ENCODE results near the gene ANKS6. TPM values are rescaled to one million over a fixed set of nuclear protein-coding genes. Genes with fewer than 3 reads are reported as not detected.

The ANKS6 gene
- total RNA-seq, 1 donor from 2014 or later: 17.3 TPM

- DNase-seq (ENCODE audit: extremely low read depth, low read depth, low spot score): no peak
Observed at GRCh38 chr9:98793031-98793430, 3.3 kb downstream of the ANKS6 start.

DNA sequence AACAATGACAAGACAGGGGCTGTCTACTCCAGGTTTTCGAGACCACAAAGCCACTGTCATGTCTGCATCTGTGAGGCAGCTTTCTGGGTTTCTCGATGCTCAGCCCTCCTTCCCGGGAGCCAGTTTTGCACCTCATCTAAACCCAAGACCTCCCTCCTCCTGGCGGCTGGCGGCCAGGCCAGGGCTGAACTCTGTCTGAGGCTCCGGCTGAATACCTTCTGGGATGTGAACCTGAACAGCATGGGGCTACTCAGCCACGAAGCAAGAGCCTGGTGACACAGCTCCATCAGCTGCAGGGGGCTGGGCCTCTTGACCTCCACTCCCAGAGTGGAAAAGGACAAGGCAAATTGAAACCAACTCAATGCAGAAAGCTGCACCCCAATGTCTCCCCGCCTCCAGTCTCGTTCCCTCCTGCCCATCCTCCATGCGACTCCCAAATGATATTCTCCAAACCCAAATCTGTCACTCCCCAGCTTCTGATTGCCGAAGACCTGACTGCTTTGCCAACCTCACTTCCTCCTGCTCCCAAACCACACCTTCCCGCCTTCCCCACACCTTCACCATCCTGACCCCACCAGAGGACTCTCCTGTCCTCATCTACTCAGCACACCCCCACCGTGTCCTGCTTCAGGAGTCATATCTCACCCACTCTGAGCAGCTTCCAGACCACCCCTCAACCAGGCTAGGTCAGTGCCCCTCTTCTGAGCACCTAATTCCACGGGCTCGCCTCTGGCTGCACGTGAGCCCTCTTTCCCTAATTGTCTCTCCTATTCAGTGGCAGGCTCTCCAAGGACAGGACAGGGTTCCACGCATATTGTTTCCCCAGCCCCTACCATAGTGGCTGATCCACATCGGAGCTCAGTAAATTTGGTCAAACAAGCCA is 4.5 kb downstream of the ANKS6 start:
- DNase-seq (ENCODE audit: extremely low read depth, low read depth, low spot score): no peak

DNA sequence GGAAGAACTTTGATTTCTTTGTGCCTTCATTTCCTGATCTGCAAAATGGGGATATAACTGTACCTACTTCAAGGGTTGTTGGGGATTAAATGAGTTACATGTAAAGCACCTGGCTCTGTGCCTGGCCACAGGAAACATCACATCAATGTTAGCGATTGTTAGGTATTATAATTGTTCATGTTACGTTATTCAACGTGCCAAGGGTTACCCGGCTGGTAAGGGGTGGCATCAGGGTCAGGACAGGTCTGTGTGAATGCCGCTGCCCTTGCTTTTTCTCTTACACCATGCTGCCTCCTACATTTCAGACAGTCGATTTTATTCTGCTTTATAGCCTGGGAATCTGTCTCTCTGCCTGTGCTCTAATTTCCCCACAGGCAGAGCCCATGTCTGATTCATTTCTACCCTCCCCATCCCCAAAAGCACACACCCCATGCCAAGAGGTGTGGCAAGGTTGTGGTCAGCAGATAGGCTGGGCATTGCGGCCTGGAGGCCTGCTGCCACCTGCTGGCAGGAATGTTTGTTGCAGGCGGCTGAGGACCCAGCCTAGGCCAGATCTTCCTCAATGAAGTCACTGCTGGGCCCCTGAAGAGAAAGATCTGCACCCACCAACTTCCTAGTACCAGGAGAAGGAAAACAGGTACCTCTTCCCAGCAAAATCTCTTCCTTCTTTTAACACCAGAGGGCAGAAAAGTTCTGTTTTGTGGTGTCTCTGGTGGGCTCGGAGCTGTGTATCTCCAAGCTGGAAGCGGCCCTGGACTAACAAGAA is 5.3 kb downstream of the ANKS6 start:
- DNase-seq (ENCODE audit: extremely low read depth, low read depth, low spot score): no peak

DNA sequence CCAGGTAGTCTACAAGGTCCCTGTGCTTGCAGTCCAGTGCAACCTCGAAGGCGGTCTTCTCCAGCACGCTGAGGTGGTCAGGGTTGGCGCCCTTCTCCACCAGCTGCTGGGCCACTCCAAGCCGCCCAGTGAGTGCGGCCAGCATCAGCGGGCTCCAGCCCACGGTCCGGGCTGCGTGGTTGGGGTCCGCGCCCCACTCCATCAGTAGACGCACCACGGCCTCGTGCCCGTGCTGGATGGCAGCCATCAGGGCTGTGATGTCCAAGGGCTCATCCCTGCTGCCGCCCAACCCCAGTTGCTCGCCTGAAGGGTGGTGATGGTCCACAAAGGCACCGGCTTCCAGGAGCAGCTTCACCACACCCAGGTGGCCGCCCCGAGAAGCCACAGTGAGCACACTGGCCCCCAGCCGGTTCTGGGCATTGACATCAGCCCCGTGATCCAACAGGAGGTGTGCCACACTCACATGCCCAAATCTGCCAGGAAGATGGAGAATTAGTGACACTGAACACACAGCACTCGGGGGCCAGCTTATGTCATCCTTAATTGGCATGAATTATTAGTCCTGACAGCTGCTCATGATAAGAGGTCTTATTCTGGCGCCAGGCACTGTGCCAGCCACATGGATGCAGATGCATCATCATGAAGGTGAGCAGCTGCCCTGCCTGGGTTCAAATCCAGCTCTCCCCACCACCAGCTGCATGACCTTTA is 6.1 kb downstream of the ANKS6 start:
- DNase-seq (ENCODE audit: extremely low read depth, low read depth, low spot score): no peak

GRCh38 chr9:98789483-98790133 is 6.7 kb downstream of the ANKS6 start:
- no peak for DNase-seq (ENCODE audit: extremely low read depth, low read depth, low spot score)

GRCh38 chr9:98787766-98788335 is 8.5 kb downstream of the ANKS6 start:
- DNase-seq (ENCODE audit: extremely low read depth, low read depth, low spot score): no peak

DNA sequence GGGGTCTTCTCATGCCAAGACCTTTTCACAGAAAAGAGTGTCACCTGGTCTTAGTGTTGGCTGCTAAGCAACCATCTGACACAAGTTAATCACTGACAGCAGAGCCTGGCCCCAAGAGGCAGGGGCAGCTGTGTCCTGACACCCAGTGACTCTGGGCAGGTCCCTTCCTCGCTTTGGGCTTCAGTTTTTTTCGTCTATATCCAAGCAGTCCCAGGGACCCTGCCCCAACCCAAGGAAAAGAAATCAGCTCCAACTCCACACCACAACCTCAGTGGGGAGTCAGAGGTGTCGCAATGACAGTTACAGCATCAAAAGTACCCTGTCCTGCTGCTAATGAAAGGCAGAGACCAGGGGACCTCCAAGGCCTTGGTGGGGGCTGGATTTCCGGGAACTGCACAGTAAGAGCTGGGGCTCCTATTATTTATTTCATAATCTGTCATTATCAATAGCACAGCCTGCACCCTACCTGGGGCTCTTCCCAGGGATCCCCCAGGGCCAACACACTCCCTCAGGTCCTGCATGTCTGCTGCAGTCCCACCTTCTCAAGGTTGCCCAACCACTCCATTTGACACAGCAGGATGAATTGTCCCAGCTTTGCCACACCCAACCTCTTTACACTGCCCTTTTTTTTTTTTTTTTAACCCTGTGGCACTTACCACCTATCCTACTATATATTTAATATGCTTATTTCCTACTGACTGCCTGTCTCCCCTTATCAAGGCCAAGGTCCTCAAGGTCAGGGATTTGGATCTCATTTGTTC is 9.4 kb downstream of the ANKS6 start:
- no peak for DNase-seq (ENCODE audit: extremely low read depth, low read depth, low spot score)

GRCh38 chr9:98784831-98785806 is 11.2 kb downstream of the ANKS6 start:
- no peak for DNase-seq (ENCODE audit: extremely low read depth, low read depth, low spot score)

DNA sequence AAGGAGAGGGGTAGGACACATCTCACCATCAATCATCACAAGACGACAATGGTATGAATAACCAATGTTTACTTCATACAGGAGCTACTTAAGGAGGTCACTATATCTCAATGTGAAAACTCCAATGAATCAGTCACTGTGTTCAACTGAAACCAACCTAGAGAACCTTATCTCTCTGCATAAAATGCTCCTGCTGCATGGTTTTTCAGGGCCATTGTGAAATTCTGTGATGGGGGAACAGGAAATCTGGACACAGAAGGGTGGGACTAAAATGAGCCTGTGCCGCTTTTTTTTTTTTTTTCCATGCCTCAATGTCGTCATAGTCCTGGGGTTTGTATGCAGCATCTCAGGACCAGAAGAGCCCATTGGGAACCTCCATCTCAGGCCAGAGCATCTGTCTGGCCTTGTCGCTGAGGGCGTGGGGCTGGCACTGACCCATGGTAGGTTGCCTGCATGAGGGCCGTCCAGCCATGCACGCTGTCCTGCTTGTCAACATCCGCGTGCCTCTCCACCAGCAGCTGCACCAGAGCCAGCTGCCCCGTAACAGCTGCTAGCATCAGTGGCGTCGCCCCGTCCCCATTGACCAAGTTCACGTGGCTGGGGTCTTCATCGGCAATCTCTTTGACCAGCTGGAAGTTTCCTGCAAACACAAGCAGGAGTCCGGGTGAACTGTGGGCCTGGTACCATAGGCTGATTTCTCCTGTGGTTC is 12.7 kb downstream of the ANKS6 start:
- DNase-seq (ENCODE audit: extremely low read depth, low read depth, low spot score): no peak

GRCh38 chr9:98781588-98782383 is 14.6 kb downstream of the ANKS6 start:
- DNase-seq (ENCODE audit: extremely low read depth, low read depth, low spot score): no peak

DNA sequence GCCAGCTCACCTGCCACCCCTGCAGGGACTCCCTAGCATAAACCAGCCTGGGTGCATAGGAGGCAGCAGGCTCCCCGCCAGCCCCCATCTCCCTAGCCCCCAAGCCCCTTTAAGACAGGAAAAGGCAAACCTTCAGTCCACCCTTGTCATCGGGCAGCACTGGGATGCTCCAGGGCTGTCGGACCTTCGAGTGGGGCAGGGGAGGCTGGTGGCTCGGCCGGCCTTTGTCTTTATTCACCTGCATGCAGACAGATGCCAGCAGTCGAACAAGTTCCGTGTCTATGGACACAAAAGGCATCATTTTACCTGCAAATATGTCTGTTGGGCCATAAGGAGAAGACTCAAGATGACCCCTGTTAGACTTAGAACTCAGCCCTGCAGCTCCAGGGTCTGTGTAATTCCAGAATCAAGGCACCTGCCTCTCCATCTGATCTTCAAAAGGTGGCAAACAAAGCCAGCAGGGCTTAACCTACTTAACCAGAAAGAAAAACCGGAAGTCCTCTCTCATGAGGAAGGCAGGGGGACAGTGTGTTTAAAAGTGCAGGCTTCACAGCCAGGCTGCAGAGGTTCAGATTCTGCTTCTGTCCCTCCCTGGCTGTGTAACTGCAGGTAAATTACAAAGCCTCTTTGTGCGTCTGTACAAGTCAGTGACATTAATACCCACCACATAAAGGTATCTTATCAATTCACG is 16.2 kb downstream of the ANKS6 start:
- no peak for DNase-seq (ENCODE audit: extremely low read depth, low read depth, low spot score)

DNA sequence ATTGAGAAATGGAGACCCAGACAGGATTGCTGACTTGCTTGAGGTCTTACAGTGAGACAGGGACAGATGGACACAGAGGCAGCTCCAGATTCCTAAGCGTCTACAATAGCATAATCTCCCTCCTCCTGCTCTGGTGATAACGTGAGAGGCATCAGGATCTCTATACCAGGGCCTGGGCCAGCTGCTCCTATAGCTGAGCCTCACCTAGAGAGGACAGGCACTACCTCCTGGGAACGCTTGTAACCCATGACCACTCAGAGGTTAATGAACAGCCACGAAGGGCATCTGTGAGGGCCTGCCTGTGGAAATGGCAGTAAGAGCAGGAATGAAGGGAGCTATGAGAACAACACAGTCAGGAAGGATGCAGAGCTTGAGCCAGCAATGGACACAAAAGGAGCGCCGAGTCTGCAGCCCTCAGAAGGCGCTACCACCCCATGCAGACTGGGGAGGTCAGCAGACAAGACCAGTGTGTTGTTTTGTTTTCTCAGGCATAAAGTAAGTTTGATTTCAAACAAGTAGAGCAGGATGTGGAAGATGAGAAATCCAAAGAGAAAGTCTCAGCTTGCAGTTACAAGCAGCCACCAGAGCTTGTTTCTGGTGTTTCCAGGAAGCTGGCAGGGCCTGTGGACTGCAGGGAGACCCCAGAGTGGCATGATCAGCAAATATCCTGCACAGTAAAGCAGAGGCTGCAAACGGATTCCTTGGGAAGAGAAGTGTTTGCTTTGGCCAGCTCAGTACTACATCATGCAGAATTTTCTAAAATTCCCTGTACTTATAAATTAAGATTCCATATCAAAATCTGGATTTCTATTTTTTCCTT is 17.4 kb downstream of the ANKS6 start:
- no peak for DNase-seq (ENCODE audit: extremely low read depth, low read depth, low spot score)

- no peak for DNase-seq (ENCODE audit: extremely low read depth, low read depth, low spot score)
Observed at GRCh38 chr9:98778251-98778650, 18.1 kb downstream of the ANKS6 start.

- no peak for DNase-seq (ENCODE audit: extremely low read depth, low read depth, low spot score)
Observed at GRCh38 chr9:98777618-98778017, 18.7 kb downstream of the ANKS6 start.

DNA sequence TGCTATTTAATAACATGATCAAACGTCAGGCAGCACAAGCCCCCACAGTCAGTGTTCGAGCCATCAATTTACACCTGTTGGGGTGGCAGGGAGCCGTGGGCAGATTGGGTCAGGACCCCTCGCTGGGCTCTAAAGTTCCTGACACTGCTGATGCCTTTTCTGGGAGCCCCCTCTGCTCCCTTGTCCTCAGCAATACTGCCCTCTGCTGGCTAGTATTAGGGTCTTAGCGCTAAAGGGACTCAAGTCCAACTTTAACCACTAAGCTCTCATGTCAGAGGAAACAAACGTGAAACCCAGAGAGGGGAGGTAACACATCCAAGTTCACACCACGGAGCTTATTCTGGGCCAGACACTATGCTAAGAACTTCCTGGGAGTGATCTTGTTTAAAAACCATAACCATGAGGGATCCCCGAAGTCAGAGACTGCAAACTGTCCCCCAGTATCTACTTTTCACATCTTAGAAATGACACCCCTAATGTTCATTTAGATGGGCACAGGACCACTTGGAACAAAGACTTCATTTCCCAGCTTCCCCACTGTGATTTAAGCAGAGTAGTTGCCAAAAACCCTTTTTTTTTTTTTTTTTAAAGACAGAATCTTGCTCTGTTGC is 20.4 kb downstream of the ANKS6 start:
- no peak for DNase-seq (ENCODE audit: extremely low read depth, low read depth, low spot score)
